BLaER1 (cell line): ENCODE results near the gene CUBN.

Experiments used
- H3K27ac ChIP-seq: shearing (Covaris generic); formaldehyde crosslinking; 2 replicates; pipeline ENCODE4 v1.8.1; 2022
- H3K27me3 ChIP-seq: shearing (Covaris generic); formaldehyde crosslinking; 2 replicates; pipeline ENCODE4 v1.8.1; 2022
- H3K36me3 ChIP-seq: shearing (Covaris generic); formaldehyde crosslinking; 2 replicates; pipeline ENCODE4 v1.8.1; 2022
- H3K4me1 ChIP-seq: shearing (Covaris generic); formaldehyde crosslinking; 2 replicates; pipeline ENCODE4 v1.8.1; 2022
- H3K4me2 ChIP-seq: shearing (Covaris generic); formaldehyde crosslinking; 2 replicates; pipeline ENCODE4 v1.8.1; 2022
- H3K4me3 ChIP-seq: shearing (Covaris generic); formaldehyde crosslinking; 2 replicates; pipeline ENCODE4 v1.8.1; 2022
- H3K9ac ChIP-seq: shearing (Covaris generic); formaldehyde crosslinking; 2 replicates; pipeline ENCODE4 v1.8.1; 2022
- H3K9me3 ChIP-seq: shearing (Covaris generic); formaldehyde crosslinking; 2 replicates; pipeline ENCODE4 v1.8.1; 2022
- H4K20me1 ChIP-seq: shearing (Covaris generic); formaldehyde crosslinking; 2 replicates; pipeline ENCODE4 v1.8.1; 2022
- Cebpa-rat ChIP-seq: shearing (Covaris generic); IDR thresholded peaks from 2 replicates; pipeline ENCODE4 v1.8.1; 2022

CUBN gene

GRCh38 chr10:16984242-16984641 is 145.4 kb downstream of the CUBN start:
- Histone ChIP-seq H3K9me3 (no peaks in the 10 kb centered on the region), H4K20me1 (no peaks in the 10 kb centered on the region), H3K4me2 (no peak overlapping the region), H3K4me3 (no peak overlapping the region), H3K27ac (no peak overlapping the region), H3K27me3 (no peaks in the 10 kb centered on the region), H3K9ac (no peak overlapping the region), H3K36me3 (no peaks in the 10 kb centered on the region), H3K4me1 (no peaks in the 10 kb centered on the region)
- no peak for TF ChIP-seq Cebpa-rat

- peaks cover 24% of the 10 kb centered on the region for H3K9me3 ChIP-seq
- no peaks in the 10 kb centered on the region for H3K36me3 ChIP-seq
- H3K4me3 ChIP-seq: no peak overlapping the region
- H3K27me3 ChIP-seq: no peaks in the 10 kb centered on the region
- peaks cover 20% of the 10 kb centered on the region for H3K4me1 ChIP-seq
- no peak overlapping the region for H3K4me2 ChIP-seq
- no peaks in the 10 kb centered on the region for H4K20me1 ChIP-seq
- no peak for TF ChIP-seq Cebpa-rat
- H3K27ac ChIP-seq: no peak overlapping the region
- no peak overlapping the region for H3K9ac ChIP-seq
Observed at GRCh38 chr10:16976803-16977202, 152.8 kb downstream of the CUBN start.

GRCh38 chr10:16975188-16975587 is 154.4 kb downstream of the CUBN start:
- Histone ChIP-seq H3K27me3 (no peaks in the 10 kb centered on the region), H3K27ac (no peak overlapping the region), H3K9ac (no peak overlapping the region), H3K9me3 (peaks cover 24% of the 10 kb centered on the region), H3K4me1 (peaks cover 22% of the 10 kb centered on the region), H3K4me3 (no peak overlapping the region), H3K4me2 (0 out of 2 replicates have a peak overlapping the region, but pooled peaks have one; percentile 11), H3K36me3 (no peaks in the 10 kb centered on the region), H4K20me1 (no peaks in the 10 kb centered on the region)
- TF ChIP-seq Cebpa-rat: no peak

- H3K27ac ChIP-seq: no peak overlapping the region
- no peak overlapping the region for H3K4me3 ChIP-seq
- 0 out of 2 replicates have a peak, but pooled peaks cover 7% of the 10 kb centered on the region for H3K9me3 ChIP-seq
- H3K4me2 ChIP-seq: peak overlapping the region; percentile 13; the same call in 1 of the 2 replicates
- TF ChIP-seq Cebpa-rat: no peak
- H3K4me1 ChIP-seq: peaks cover 40% of the 10 kb centered on the region
- no peaks in the 10 kb centered on the region for H4K20me1 ChIP-seq
- H3K27me3 ChIP-seq: no peaks in the 10 kb centered on the region
- no peak overlapping the region for H3K9ac ChIP-seq
- H3K36me3 ChIP-seq: no peaks in the 10 kb centered on the region
Observed at GRCh38 chr10:16968416-16969041, 161.1 kb downstream of the CUBN start.

- Histone ChIP-seq H3K9ac (no peak overlapping the region), H4K20me1 (no peaks in the 10 kb centered on the region), H3K9me3 (0 out of 2 replicates have a peak, but pooled peaks cover 4% of the 10 kb centered on the region), H3K4me2 (peak overlapping the region; percentile 13; the same call in 1 of the 2 replicates), H3K4me3 (no peak overlapping the region), H3K4me1 (peaks cover 40% of the 10 kb centered on the region), H3K27ac (no peak overlapping the region), H3K27me3 (no peaks in the 10 kb centered on the region), H3K36me3 (no peaks in the 10 kb centered on the region)
- no peak for TF ChIP-seq Cebpa-rat
Observed at GRCh38 chr10:16967866-16968415, 161.7 kb downstream of the CUBN start.

GRCh38 chr10:16966991-16967865 is 162.4 kb downstream of the CUBN start:
- TF ChIP-seq Cebpa-rat: no peak
- H3K4me3 ChIP-seq: no peak overlapping the region
- H3K9me3 ChIP-seq: no peaks in the 10 kb centered on the region; the same call in 1 of the 2 replicates
- no peaks in the 10 kb centered on the region for H4K20me1 ChIP-seq
- H3K36me3 ChIP-seq: no peaks in the 10 kb centered on the region
- H3K27ac ChIP-seq: no peak overlapping the region
- peak overlapping the region; percentile 33 for H3K4me2 ChIP-seq
- peaks cover 37% of the 10 kb centered on the region for H3K4me1 ChIP-seq
- H3K27me3 ChIP-seq: no peaks in the 10 kb centered on the region
- no peak overlapping the region for H3K9ac ChIP-seq

GRCh38 chr10:16965740-16966447 is 163.7 kb downstream of the CUBN start:
- Histone ChIP-seq H3K4me2 (peak overlapping the region; percentile 33; the same call in 1 of the 2 replicates), H3K9ac (no peak overlapping the region), H3K27ac (no peak overlapping the region)

GRCh38 chr10:16965344-16965616 is 164.3 kb downstream of the CUBN start:
- Histone ChIP-seq H3K4me1 (peaks cover 38% of the 10 kb centered on the region), H3K4me2 (no peak overlapping the region), H4K20me1 (no peaks in the 10 kb centered on the region), H3K9me3 (no peaks in the 10 kb centered on the region; the same call in 1 of the 2 replicates), H3K27me3 (no peaks in the 10 kb centered on the region), H3K27ac (no peak overlapping the region), H3K4me3 (no peak overlapping the region), H3K9ac (no peak overlapping the region), H3K36me3 (no peaks in the 10 kb centered on the region)
- TF ChIP-seq Cebpa-rat: no peak

More at GRCh38 chr10:16965740-16966447, 163.7 kb downstream of the CUBN start:
- Histone ChIP-seq H3K36me3 (no peaks in the 10 kb centered on the region), H4K20me1 (no peaks in the 10 kb centered on the region), H3K27me3 (no peaks in the 10 kb centered on the region), H3K4me3 (no peak overlapping the region), H3K4me1 (peaks cover 38% of the 10 kb centered on the region), H3K9me3 (no peaks in the 10 kb centered on the region; the same call in 1 of the 2 replicates)
- no peak for TF ChIP-seq Cebpa-rat

- Histone ChIP-seq H4K20me1 (no peaks in the 10 kb centered on the region), H3K36me3 (no peaks in the 10 kb centered on the region), H3K4me1 (peaks cover 35% of the 10 kb centered on the region), H3K9me3 (no peaks in the 10 kb centered on the region; the same call in 1 of the 2 replicates), H3K4me2 (no peak overlapping the region), H3K4me3 (no peak overlapping the region), H3K9ac (no peak overlapping the region), H3K27ac (no peak overlapping the region), H3K27me3 (no peaks in the 10 kb centered on the region)
- TF ChIP-seq Cebpa-rat: no peak
Observed at GRCh38 chr10:16964576-16965343, 164.9 kb downstream of the CUBN start.
